Astrocyte (in vitro differentiated cells and primary cell): ENCODE results near the gene GREM2. TPM values are rescaled to one million over a fixed set of nuclear protein-coding genes. Genes with fewer than 3 reads are reported as not detected.

Experiments
- DNase-seq: peaks from one replicate; pipeline ENCODE4 v3.0.0-alpha.2; 2010; ENCODE audit warnings: low read depth
- FAIRE-seq: peaks from 2 replicates; lab custom pipeline; 2011; peaks lifted over from hg19 to GRCh38; lab: Jason Lieb, UNC
- H2AFZ ChIP-seq: 2 replicates; pipeline ENCODE4 v1.6.0; 2012; ENCODE audit warnings: low read depth, low read length, inconsistent platforms
- H3K27ac ChIP-seq: 2 replicates; pipeline ENCODE4 v1.5.1; 2011; ENCODE audit warnings: low read depth, low read length, inconsistent platforms
- H3K27me3 ChIP-seq: 2 replicates; pipeline ENCODE4 v1.6.0; 2011; ENCODE audit warnings: low read length, inconsistent platforms; ENCODE audit not compliant: insufficient read depth
- H3K36me3 ChIP-seq: 2 replicates; pipeline ENCODE4 v1.5.1; 2011; ENCODE audit warnings: low read length, inconsistent platforms; ENCODE audit not compliant: insufficient read depth
- H3K4me1 ChIP-seq: 2 replicates; pipeline ENCODE4 v1.5.1; 2011; ENCODE audit warnings: low read length, inconsistent platforms; ENCODE audit not compliant: insufficient read depth
- H3K4me2 ChIP-seq: 2 replicates; pipeline ENCODE4 v1.6.0; 2012; ENCODE audit warnings: low read length, inconsistent platforms
- H3K4me3 ChIP-seq: 2 replicates; pipeline ENCODE4 v1.5.1; 2011; ENCODE audit warnings: low read depth, mild to moderate bottlenecking, low read length, inconsistent platforms; ENCODE audit not compliant: insufficient read depth
- H3K79me2 ChIP-seq: 2 replicates; pipeline ENCODE4 v1.6.0; 2012; ENCODE audit warnings: mild to moderate bottlenecking, low read length, inconsistent platforms; ENCODE audit not compliant: insufficient read depth
- H3K9ac ChIP-seq: 2 replicates; pipeline ENCODE4 v1.6.0; 2012; ENCODE audit warnings: mild to moderate bottlenecking, low read length, inconsistent platforms
- H3K9me3 ChIP-seq: 2 replicates; pipeline ENCODE4 v1.5.1; 2012; ENCODE audit warnings: low read depth, mild to moderate bottlenecking, low read length, inconsistent platforms; ENCODE audit not compliant: insufficient read depth
- H4K20me1 ChIP-seq: 2 replicates; pipeline ENCODE4 v1.6.0; 2012; ENCODE audit warnings: low read length, inconsistent platforms; ENCODE audit not compliant: insufficient read depth
- H3K27ac Mint-ChIP-seq: one replicate; pipeline ENCODE4 v1.8.0; 2021; ENCODE audit warnings: mild to moderate bottlenecking, mixed read lengths; ENCODE audit not compliant: unreplicated experiment
- H3K27me3 Mint-ChIP-seq: one replicate; pipeline ENCODE4 v1.8.0; 2021; ENCODE audit warnings: low read depth, mixed read lengths; ENCODE audit not compliant: unreplicated experiment
- H3K36me3 Mint-ChIP-seq: one replicate; pipeline ENCODE4 v1.8.0; 2021; ENCODE audit warnings: low read depth, mixed read lengths; ENCODE audit not compliant: unreplicated experiment
- H3K4me1 Mint-ChIP-seq: one replicate; pipeline ENCODE4 v1.8.0; 2021; ENCODE audit warnings: low read depth, mixed read lengths; ENCODE audit not compliant: unreplicated experiment
- H3K4me3 Mint-ChIP-seq: one replicate; pipeline ENCODE4 v1.8.0; 2021; ENCODE audit warnings: mild to moderate bottlenecking, moderate library complexity, mixed read lengths; ENCODE audit not compliant: unreplicated experiment
- H3K9me3 Mint-ChIP-seq: one replicate; pipeline ENCODE4 v1.8.0; 2021; ENCODE audit warnings: mild to moderate bottlenecking, mixed read lengths; ENCODE audit not compliant: unreplicated experiment
- CTCF ChIP-seq: IDR thresholded peaks from 2 replicates; pipeline ENCODE4 v1.5.1; 2011; ENCODE audit warnings: low read depth, mild to moderate bottlenecking, inconsistent platforms, low read length, moderate library complexity; ENCODE audit not compliant: insufficient read depth
- EZH2 ChIP-seq: IDR thresholded peaks from 2 replicates; pipeline ENCODE4 v1.6.1; 2012; ENCODE audit warnings: mild to moderate bottlenecking, low read length, inconsistent platforms; ENCODE audit not compliant: insufficient read depth
- total RNA-seq: library from RNA; stranded (reverse); gene quantifications from 2 replicates; pipeline ENCODE4 v1.2.1, GENCODE V29; 2021

The GREM2 gene
- total RNA-seq, 1 donor from 2014 or later: 0.14 TPM

- Histone ChIP-seq H3K27ac (no peak overlapping the region), H3K79me2 (no peaks in the 10 kb centered on the region), H3K9me3 (no peaks in the 10 kb centered on the region), H4K20me1 (no peaks in the 10 kb centered on the region), H3K4me3 (no peak overlapping the region), H3K27me3 (no peaks in the 10 kb centered on the region), H3K4me2 (no peak overlapping the region), H2AFZ (no peak overlapping the region), H3K36me3 (no peaks in the 10 kb centered on the region), H3K9ac (no peak overlapping the region), H3K4me1 (no peaks in the 10 kb centered on the region)
- Mint-ChIP-seq H3K4me1 (no peaks in the 10 kb centered on the region), H3K9me3 (peaks cover 1% of the 10 kb centered on the region), H3K4me3 (no peak overlapping the region), H3K27ac (no peak overlapping the region), H3K27me3 (peaks cover 6% of the 10 kb centered on the region), H3K36me3 (no peaks in the 10 kb centered on the region)
- TF ChIP-seq CTCF: no peak
- TF ChIP-seq EZH2: no peak
- DNase-seq (no peak), FAIRE-seq (no peak)
Observed at GRCh38 chr1:240508201-240508600, 103.8 kb downstream of the GREM2 start.

- Mint-ChIP-seq H3K4me3 (no peak overlapping the region), H3K27ac (no peak overlapping the region), H3K4me1 (peaks cover 2% of the 10 kb centered on the region), H3K9me3 (peaks cover 1% of the 10 kb centered on the region), H3K27me3 (peaks cover 6% of the 10 kb centered on the region), H3K36me3 (no peaks in the 10 kb centered on the region)
- TF ChIP-seq CTCF (no peak), EZH2 (no peak)
- Histone ChIP-seq H3K27me3 (no peaks in the 10 kb centered on the region), H2AFZ (no peak overlapping the region), H4K20me1 (no peaks in the 10 kb centered on the region), H3K9ac (no peak overlapping the region), H3K4me1 (peaks cover 6% of the 10 kb centered on the region), H3K4me2 (no peak overlapping the region), H3K36me3 (no peaks in the 10 kb centered on the region), H3K4me3 (no peak overlapping the region), H3K9me3 (no peaks in the 10 kb centered on the region), H3K79me2 (no peaks in the 10 kb centered on the region), H3K27ac (no peak overlapping the region)
- DNase-seq (no peak), FAIRE-seq (no peak)
Observed at GRCh38 chr1:240506176-240506575, 105.8 kb downstream of the GREM2 start.

- DNase-seq: no peak
- no peak overlapping the region for H3K4me3 ChIP-seq
- H3K4me2 ChIP-seq: no peak overlapping the region
- peaks cover 6% of the 10 kb centered on the region for H3K27me3 Mint-ChIP-seq
- peaks cover 13% of the 10 kb centered on the region for H3K4me1 Mint-ChIP-seq
- peaks cover 1% of the 10 kb centered on the region for H3K9me3 Mint-ChIP-seq
- H3K27ac Mint-ChIP-seq: no peak overlapping the region
- no peak overlapping the region for H3K9ac ChIP-seq
- TF ChIP-seq EZH2 (no peak), CTCF (no peak)
- peak; percentile 50 for FAIRE-seq
- H4K20me1 ChIP-seq: no peaks in the 10 kb centered on the region
- H3K36me3 Mint-ChIP-seq: no peaks in the 10 kb centered on the region
- H2AFZ ChIP-seq: no peak overlapping the region
- peaks cover 19% of the 10 kb centered on the region for H3K4me1 ChIP-seq
- H3K79me2 ChIP-seq: no peaks in the 10 kb centered on the region
- H3K9me3 ChIP-seq: no peaks in the 10 kb centered on the region
- no peaks in the 10 kb centered on the region for H3K27me3 ChIP-seq
- H3K4me3 Mint-ChIP-seq: no peak overlapping the region
- no peaks in the 10 kb centered on the region for H3K36me3 ChIP-seq
- no peak overlapping the region for H3K27ac ChIP-seq
Observed at GRCh38 chr1:240503558-240503957, 108.4 kb downstream of the GREM2 start.
